K562 (cell line): ENCODE data around the gene IMPDH2. TPM values are rescaled to one million over a fixed set of nuclear protein-coding genes. Genes with fewer than 3 reads are reported as not detected.

ENCODE experiments used
- ATF3 ChIP-seq, 2 experiments: fragments of 450-650 bp in 1 of 2; sonication (generic) in 1 of 2; formaldehyde crosslinking in 1 of 2; IDR thresholded peaks in 1 of 2; conservative IDR thresholded peaks in 1 of 2; 2 replicates each; pipeline versions ENCODE4 v1.6.1 to v1.8.1; 2016 to 2023; ENCODE audit warnings: mild to moderate bottlenecking in 2 of 2, moderate library complexity in 2 of 2, inconsistent platforms in 1 of 2, missing genetic modification reagents in 1 of 2
- CBX5 ChIP-seq: IDR thresholded peaks from 2 replicates; pipeline ENCODE4 v1.6.1; 2014; ENCODE audit warnings: low read depth, borderline replicate concordance
- CREBBP ChIP-seq: IDR thresholded peaks from one replicate; pipeline ENCODE4 v1.6.1; 2012; ENCODE audit warnings: low read depth, mild to moderate bottlenecking, control low read depth, inconsistent platforms, low read length
- FOXP1 ChIP-seq: sonication (generic); formaldehyde crosslinking; IDR thresholded peaks from 2 replicates; pipeline ENCODE4 v1.8.0; 2022; ENCODE audit warnings: mild to moderate bottlenecking, missing genetic modification reagents
- HLTF ChIP-seq: fragments of 450-650 bp; IDR thresholded peaks from 2 replicates; pipeline ENCODE4 v1.6.1; 2016
- MCM2 ChIP-seq: fragments of 450-650 bp; IDR thresholded peaks from 2 replicates; pipeline ENCODE4 v1.6.1; 2017; ENCODE audit warnings: low read depth, mild to moderate bottlenecking
- MXD1 ChIP-seq: fragments of 250-450 bp; sonication (Bioruptor Pico); IDR thresholded peaks from 2 replicates; pipeline ENCODE4 v1.8.0; 2021; ENCODE audit warnings: borderline replicate concordance, mild to moderate bottlenecking, moderate library complexity; ENCODE audit not compliant: poor library complexity, severe bottlenecking
- NR0B1 ChIP-seq: fragments of 450-650 bp; IDR thresholded peaks from one replicate; pipeline ENCODE4 v1.6.1; 2018; ENCODE audit warnings: mild to moderate bottlenecking, moderate library complexity; ENCODE audit not compliant: partially characterized antibody
- PHF8 ChIP-seq: fragments of 200-600 bp; sonication (generic); IDR thresholded peaks from 2 replicates; pipeline ENCODE4 v1.6.1; 2012; ENCODE audit warnings: mixed run types, mild to moderate bottlenecking, inconsistent platforms, low read length, moderate library complexity, borderline replicate concordance
- POLR2H ChIP-seq: IDR thresholded peaks from 2 replicates; pipeline ENCODE4 v1.6.1; 2016; ENCODE audit warnings: missing genetic modification characterization, low read depth, mild to moderate bottlenecking, control low read depth, missing compliant biosample characterization, moderate library complexity
- PREB ChIP-seq: sonication (generic); formaldehyde crosslinking; IDR thresholded peaks from 2 replicates; pipeline ENCODE4 v1.8.1; 2023; ENCODE audit warnings: mild to moderate bottlenecking, missing genetic modification reagents
- RCOR1 ChIP-seq, 2 experiments: IDR thresholded peaks; 2 replicates each; pipeline ENCODE4 v1.6.1; 2012; ENCODE audit warnings: low read depth in 2 of 2, low read length in 2 of 2, borderline replicate concordance in 1 of 2, improper control_type of control experiment in 1 of 2
- SIN3A ChIP-seq, 2 experiments: fragments of 150-350 bp in 1 of 2; IDR thresholded peaks; 2 replicates each; pipeline ENCODE4 v1.6.1; 2011 to 2016; ENCODE audit warnings: borderline replicate concordance in 2 of 2, low read depth in 2 of 2, low read length in 2 of 2, mild to moderate bottlenecking in 2 of 2, moderate library complexity in 2 of 2; ENCODE audit not compliant: control insufficient read depth in 1 of 2
- STAT5A ChIP-seq: IDR thresholded peaks from 2 replicates; pipeline ENCODE4 v1.6.1; 2012; ENCODE audit warnings: low read length, inconsistent platforms, borderline replicate concordance
- TCF7 ChIP-seq: sonication (generic); IDR thresholded peaks from 2 replicates; pipeline ENCODE4 v1.6.1; 2016; ENCODE audit warnings: antibody characterized with exemption, borderline replicate concordance
- U2AF2 ChIP-seq: fragments of 200-400 bp; formaldehyde crosslinking; optimal IDR thresholded peaks from 2 replicates; pipeline ENCODE3; 2017; ENCODE audit warnings: low read depth, mild to moderate bottlenecking, low read length
- XRCC3 ChIP-seq: fragments of 450-650 bp; IDR thresholded peaks from 2 replicates; pipeline ENCODE4 v1.6.1; 2017; ENCODE audit warnings: mild to moderate bottlenecking, moderate library complexity
- ZHX1 ChIP-seq: fragments of 150-350 bp; conservative IDR thresholded peaks from 2 replicates; pipeline ENCODE4 v1.6.1; 2014; ENCODE audit warnings: low read length
- ZNF696 ChIP-seq: fragments of 250-450 bp; sonication (Bioruptor Pico); conservative IDR thresholded peaks from 2 replicates; pipeline ENCODE4 v1.4.0; 2020; ENCODE audit warnings: mild to moderate bottlenecking, moderate library complexity
- ZNF699 ChIP-seq: fragments of 250-450 bp; sonication (Bioruptor Pico); IDR thresholded peaks from 2 replicates; pipeline ENCODE4 v1.8.0; 2021; ENCODE audit warnings: mild to moderate bottlenecking, moderate library complexity; ENCODE audit not compliant: insufficient replicate concordance
- ZNF764 ChIP-seq: fragments of 250-450 bp; sonication (Bioruptor Pico); IDR thresholded peaks from 2 replicates; pipeline ENCODE4 v1.4.0; 2020; ENCODE audit warnings: low read depth, mild to moderate bottlenecking, moderate library complexity
- ZZZ3 ChIP-seq: fragments of 450-650 bp; IDR thresholded peaks from 2 replicates; pipeline ENCODE4 v1.6.1; 2016; ENCODE audit warnings: antibody characterized with exemption, mild to moderate bottlenecking, moderate library complexity
- polyA plus RNA-seq, 8 experiments: library from polyadenylated mRNA; depleted of rRNA in 4 of 8; stranded (reverse) in 5 of 8; unstranded in 3 of 8; fragments of >200 nt; fragmentation: Nextera tagmentation in 2 of 8; fragmentation: Illumina TruSeq in 1 of 8; extraction: Ambion mirVana in 2 of 8; extraction: Trizol in 1 of 8; gene quantifications; 2 replicates each; pipeline versions ENCODE4 v1.2.1 to v1.2.3, GENCODE V29; 2011 to 2014; ENCODE audit warnings: inconsistent platforms in 1 of 8, missing spikeins in 1 of 8
- total RNA-seq, 7 experiments: library from RNA; depleted of rRNA in 6 of 7; stranded (reverse); fragments of >200 nt in 6 of 7; fragmentation: Illumina TruSeq in 2 of 7; extraction: Trizol in 2 of 7; gene quantifications; 2 replicates each; pipeline versions ENCODE4 v1.2.1 to v1.2.3, GENCODE V29; 2011 to 2021; ENCODE audit warnings: low replicate concordance in 1 of 7

IMPDH2 gene
- total and polyA plus RNA-seq, 9 of the 15 experiments (the other 6 are each of a cell fraction or from before 2014, with no cell fraction given), result 318 to 507 (median 366) TPM

- TF ChIP-seq ZNF764 (CRISPR knock-in tag) (no peak), CREBBP (no peak), SIN3A (IDR thresholded peaks at IDR 0.05; ENCODE audit: borderline replicate concordance in 2 of 2, control insufficient read depth in 1 of 2, low read depth in 2 of 2, low read length in 2 of 2) (peak in 1 of 2 experiments; percentile 75; a peak in 1 of 4 replicates), POLR2H (tag) (peak; percentile 98), ZZZ3 (no peak), ZHX1 (no peak), PHF8 (peak; percentile 89), FOXP1 (no peak), ZNF696 (CRISPR knock-in tag) (no peak), CBX5 (no peak), MXD1 (CRISPR knock-in tag) (no peak), U2AF2 (no peak), ATF3 (IDR thresholded peaks at IDR 0.05) (no peak), ATF3 (CRISPR knock-in tag; conservative IDR thresholded peaks at IDR 0.05) (no peak), XRCC3 (no peak), MCM2 (no peak), PREB (CRISPR knock-in tag) (peak; percentile 94), TCF7 (no peak), STAT5A (no peak), RCOR1 (IDR thresholded peaks at IDR 0.05; ENCODE audit: borderline replicate concordance in 1 of 2, low read depth in 2 of 2, low read length in 2 of 2) (no peak), HLTF (no peak), ZNF699 (no peak), NR0B1 (no peak)
Observed at GRCh38 chr3:49021213-49021812, 7.9 kb downstream of the IMPDH2 start (continued).
